Psoas muscle (tissue), 8 donors: ENCODE data around the gene SYT13. TPM values are rescaled to one million over a fixed set of nuclear protein-coding genes. Genes with fewer than 3 reads are reported as not detected.

ENCODE experiments used
- ATAC-seq, 4 donors: fragments of 200-7000 bp; cut with Tn5 transposase; one replicate each; pipeline ENCODE4 v1.9.1; 2020; ENCODE audit warnings: moderate library complexity in 3 of 4, mild to moderate bottlenecking in 2 of 4
- DNase-seq, 2 donors: peaks; one replicate each; pipeline ENCODE4 v3.0.0-alpha.2; 2020
- H3K27ac ChIP-seq: fragments of 200-600 bp; one replicate; pipeline ENCODE4 v1.8.0; 2022
- H3K27me3 ChIP-seq, 3 donors: fragments of 200-600 bp in 1 of 3; one replicate each; pipeline versions ENCODE4 v1.6.1 to v1.8.0; 2013 to 2022; ENCODE audit warnings: low read length in 2 of 3, mild to moderate bottlenecking in 2 of 3, moderate library complexity in 1 of 3; ENCODE audit not compliant: insufficient read depth in 3 of 3
- H3K36me3 ChIP-seq, 2 donors: fragments of 200-600 bp in 1 of 2; one replicate each; pipeline versions ENCODE4 v1.6.1 to v1.8.0; 2013 to 2022; ENCODE audit warnings: low read depth in 1 of 2, mild to moderate bottlenecking in 1 of 2, moderate library complexity in 1 of 2; ENCODE audit not compliant: insufficient read depth in 1 of 2
- H3K4me1 ChIP-seq: fragments of 200-600 bp; one replicate; pipeline ENCODE4 v1.8.0; 2022
- H3K4me3 ChIP-seq: fragments of 200-600 bp; one replicate; pipeline ENCODE4 v1.8.0; 2022; ENCODE audit warnings: mild to moderate bottlenecking
- H3K9me3 ChIP-seq: fragments of 200-600 bp; one replicate; pipeline ENCODE4 v1.8.0; 2022
- WGBS, 3 donors: extraction: QIAGEN DNeasy Blood & Tissue Kit; methylation state at CpG; one replicate each; pipeline versions ENCODE4 v1.1.6 to v1.1.7; 2013; 5-methylcytosine and 5-hydroxymethylcytosine counted together
- intact Hi-C, 2 donors: fragments of 100-400 bp; cut with DNase I; formaldehyde crosslinking; loops; one replicate each; pipeline versions ENCODE4 v1.11.0 to v1.14.2; 2022
- polyA plus RNA-seq, 3 donors: library from polyadenylated mRNA; stranded (reverse); fragments of 200-250 nt; gene quantifications; one replicate each; pipeline ENCODE4 v1.2.3, GENCODE V29; 2013
- total RNA-seq, 4 donors: library from RNA; stranded (reverse); fragmentation: NEBNext Ultra II Directional in 2 of 4; extraction: Animal tissue kit (Norgen Biotek cat#: 25700) in 2 of 4; gene quantifications; one replicate each; pipeline versions ENCODE4 v1.2.1 to v1.2.4, GENCODE V29; 2021 to 2023
- TF ChIP-seq, protein P1 (sequence below): fragments of 200-600 bp; IDR thresholded peaks from one replicate; pipeline ENCODE4 v1.8.0; 2022; ENCODE audit warnings: antibody characterized with exemption
- donor health status: healthy with polysubstance abuse.
- donor health status: DM: no; HTN: no; CAD: no; lungs with moderate emphysema.
- donor health status: Bipolar disorder and iron deficiency.
- donor health status: healthy.
- donor health status: DM: yes; HTN: yes; CAD: no.
- donor health status: DM: no; HTN: no; CAD: no.
- donor health status: DM: no; HTN: no; CAD: no.
- donor health status: DM: yes; HTN: yes; CAD: no.

SYT13 gene
- total and polyA plus RNA-seq, 7 donors: 0.05 to 0.22 (median 0.08) TPM; not detected in 1

DNA sequence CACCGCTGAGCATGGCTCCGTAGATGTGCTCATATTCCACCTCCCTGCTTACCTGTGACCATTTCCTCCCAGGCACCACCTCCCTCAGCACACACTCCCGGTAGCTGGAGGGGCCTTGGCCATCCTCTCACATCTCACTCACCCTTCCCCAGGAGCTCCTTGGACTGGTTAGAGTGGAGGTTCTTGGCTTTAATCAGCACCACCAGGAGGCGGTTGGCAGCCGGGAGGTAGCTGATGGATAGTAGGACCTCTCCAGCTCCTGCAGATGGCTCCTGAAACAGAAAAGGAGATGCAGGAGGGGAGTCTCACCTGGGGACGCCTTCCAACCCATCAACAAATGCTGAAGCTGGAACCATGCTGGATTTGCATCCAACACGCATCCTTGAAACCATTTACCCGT lies 39.9 kb downstream of the SYT13 start:
- H3K4me1 ChIP-seq: no peaks in the 10 kb centered on the region
- TF ChIP-seq, protein P1, sequence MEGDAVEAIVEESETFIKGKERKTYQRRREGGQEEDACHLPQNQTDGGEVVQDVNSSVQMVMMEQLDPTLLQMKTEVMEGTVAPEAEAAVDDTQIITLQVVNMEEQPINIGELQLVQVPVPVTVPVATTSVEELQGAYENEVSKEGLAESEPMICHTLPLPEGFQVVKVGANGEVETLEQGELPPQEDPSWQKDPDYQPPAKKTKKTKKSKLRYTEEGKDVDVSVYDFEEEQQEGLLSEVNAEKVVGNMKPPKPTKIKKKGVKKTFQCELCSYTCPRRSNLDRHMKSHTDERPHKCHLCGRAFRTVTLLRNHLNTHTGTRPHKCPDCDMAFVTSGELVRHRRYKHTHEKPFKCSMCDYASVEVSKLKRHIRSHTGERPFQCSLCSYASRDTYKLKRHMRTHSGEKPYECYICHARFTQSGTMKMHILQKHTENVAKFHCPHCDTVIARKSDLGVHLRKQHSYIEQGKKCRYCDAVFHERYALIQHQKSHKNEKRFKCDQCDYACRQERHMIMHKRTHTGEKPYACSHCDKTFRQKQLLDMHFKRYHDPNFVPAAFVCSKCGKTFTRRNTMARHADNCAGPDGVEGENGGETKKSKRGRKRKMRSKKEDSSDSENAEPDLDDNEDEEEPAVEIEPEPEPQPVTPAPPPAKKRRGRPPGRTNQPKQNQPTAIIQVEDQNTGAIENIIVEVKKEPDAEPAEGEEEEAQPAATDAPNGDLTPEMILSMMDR: no peak
- intact Hi-C loops: no loop called here
- H3K4me3 ChIP-seq: no peak overlapping the region
- no peaks in the 10 kb centered on the region for H3K27me3 ChIP-seq
- H3K9me3 ChIP-seq: no peaks in the 10 kb centered on the region
- H3K36me3 ChIP-seq: no peaks in the 10 kb centered on the region
- WGBS, 3 donors: 93 to 98% (median 95%) methylated on average over 8 of the region's 8 CpGs
- no peak overlapping the region for H3K27ac ChIP-seq
- ATAC-seq: no peak
- no peak for DNase-seq

DNA sequence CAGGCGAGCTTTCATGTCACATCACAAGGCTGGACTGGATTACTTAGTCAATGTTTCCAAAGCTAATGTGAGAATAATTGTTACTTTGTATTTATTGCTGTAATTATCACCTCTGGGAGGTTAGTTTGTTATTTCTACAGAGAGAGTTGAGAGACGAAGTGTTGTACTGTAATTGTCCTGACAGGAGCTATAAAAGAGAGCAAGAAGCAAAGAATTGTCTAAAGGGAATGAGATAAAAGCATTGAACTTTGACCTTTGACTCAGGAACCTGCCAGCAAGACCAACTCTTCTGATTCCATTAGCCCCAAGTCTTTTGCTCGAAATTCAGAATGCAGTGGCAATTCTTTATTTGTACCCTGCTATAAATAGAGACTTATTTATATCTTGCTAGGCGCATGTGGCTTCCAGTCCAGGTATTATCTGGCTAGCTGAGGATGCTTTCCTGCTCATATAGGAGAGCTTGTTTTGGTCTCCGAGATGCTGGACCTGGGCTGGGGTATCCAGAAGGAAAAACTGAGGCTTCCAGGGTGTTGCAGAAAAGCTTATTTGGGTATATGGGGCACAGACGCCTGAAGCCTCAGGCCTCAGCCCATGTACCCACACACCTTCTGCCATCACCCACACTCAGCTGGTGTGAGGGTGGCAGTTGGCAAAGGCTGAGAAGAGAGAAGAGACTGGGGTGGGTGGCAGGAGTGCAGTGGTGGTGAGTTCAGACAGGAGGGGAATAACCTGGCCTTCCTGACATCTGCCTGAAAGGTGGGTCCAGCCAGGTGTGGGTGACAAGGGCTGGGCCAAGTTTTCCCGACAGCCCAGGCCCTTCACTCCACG lies 40.7 kb downstream of the SYT13 start:
- 69 to 78% (median 70%) methylated on average over 8 of the region's 8 CpGs for WGBS, 3 donors
- intact Hi-C loops: no loop called here
- ATAC-seq: no peak
- Histone ChIP-seq H3K36me3 (no peaks in the 10 kb centered on the region), H3K4me3 (no peak overlapping the region), H3K9me3 (no peaks in the 10 kb centered on the region), H3K4me1 (no peaks in the 10 kb centered on the region), H3K27ac (no peak overlapping the region), H3K27me3 (no peaks in the 10 kb centered on the region)
- no peak for DNase-seq
- TF ChIP-seq, protein P1: no peak

DNA sequence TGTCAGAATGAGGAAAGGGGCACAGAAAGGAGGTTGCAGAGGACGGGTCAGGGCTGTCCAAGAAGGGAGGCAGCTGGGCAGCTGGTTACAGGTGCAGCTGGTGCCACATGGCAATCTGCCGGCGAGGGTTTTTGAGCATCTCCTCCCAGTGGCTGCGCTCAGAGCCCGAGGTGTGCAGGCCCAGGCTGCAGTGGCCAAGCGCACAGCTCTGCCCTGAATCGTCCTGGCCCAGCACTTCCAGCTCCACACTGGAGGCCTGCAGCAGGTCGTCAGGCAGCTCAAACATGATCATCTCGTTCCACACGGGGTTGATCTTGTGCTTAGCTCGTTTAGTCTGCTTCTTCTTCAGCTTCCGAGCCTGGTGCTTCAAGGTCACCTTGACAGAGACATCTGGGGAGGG lies 42.2 kb downstream of the SYT13 start:
- intact Hi-C loops: no loop called here
- no peak for DNase-seq
- 75 to 78% (median 77%) methylated on average over 12 of the region's 12 CpGs for WGBS, 3 donors

DNA sequence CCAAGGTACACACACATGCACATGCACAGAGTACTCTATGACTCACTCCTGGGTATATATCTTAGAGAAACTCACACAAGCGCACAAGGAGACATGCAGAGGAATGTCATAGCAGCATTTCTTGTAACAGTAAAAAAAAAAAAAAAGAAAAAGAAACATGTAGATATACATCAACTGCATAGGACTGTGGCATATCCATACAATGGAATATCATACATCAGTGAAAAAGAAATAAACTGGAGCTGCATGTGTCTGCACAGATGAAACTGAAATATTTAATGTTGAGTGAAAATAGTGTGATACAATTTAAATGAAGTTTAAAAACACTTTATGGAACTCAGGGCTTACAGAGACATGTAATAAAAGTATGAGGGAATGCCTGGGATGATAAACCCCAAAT lies 46.4 kb downstream of the SYT13 start:
- Histone ChIP-seq H3K36me3 (no peaks in the 10 kb centered on the region), H3K4me1 (no peaks in the 10 kb centered on the region), H3K4me3 (no peak overlapping the region), H3K27me3 (no peaks in the 10 kb centered on the region), H3K9me3 (no peaks in the 10 kb centered on the region), H3K27ac (no peak overlapping the region)
- TF ChIP-seq, protein P1: no peak
- no peak for DNase-seq
- ATAC-seq: no peak
- WGBS, 3 donors: 96 to 100% (median 98%) methylated on average over 1 of the region's 1 CpG
- intact Hi-C loops: no loop called here

More for the DNA sequence above, 42.2 kb downstream of the SYT13 start:
- no peaks in the 10 kb centered on the region for H3K27me3 ChIP-seq
- no peak overlapping the region for H3K4me3 ChIP-seq
- TF ChIP-seq, protein P1: no peak
- H3K4me1 ChIP-seq: no peaks in the 10 kb centered on the region
- H3K9me3 ChIP-seq: no peaks in the 10 kb centered on the region
- ATAC-seq: no peak
- H3K36me3 ChIP-seq: no peaks in the 10 kb centered on the region
- H3K27ac ChIP-seq: no peak overlapping the region
